HEK293T (cell line): Measurements from ENCODE around the gene TNIP3.

ENCODE experiments used
- BHLHE40 ChIP-seq: fragments of 450-650 bp; IDR thresholded peaks from 2 replicates; pipeline ENCODE4 v1.6.1; 2016; ENCODE audit warnings: mild to moderate bottlenecking, moderate library complexity, borderline replicate concordance
- CTBP1 ChIP-seq: fragments of 450-650 bp; IDR thresholded peaks from 2 replicates; pipeline ENCODE4 v1.6.1; 2016; ENCODE audit warnings: borderline replicate concordance
- ELF4 ChIP-seq: fragments of 450-650 bp; IDR thresholded peaks from 2 replicates; pipeline ENCODE4 v1.6.1; 2017; ENCODE audit warnings: antibody characterized with exemption
- FOXA1 ChIP-seq: fragments of 450-650 bp; IDR thresholded peaks from 2 replicates; pipeline ENCODE4 v1.6.1; 2016; ENCODE audit warnings: mild to moderate bottlenecking
- FOXM1 ChIP-seq: fragments of 450-650 bp; IDR thresholded peaks from 2 replicates; pipeline ENCODE4 v1.6.1; 2017; ENCODE audit warnings: mild to moderate bottlenecking, borderline replicate concordance
- HDGF ChIP-seq: fragments of 450-650 bp; IDR thresholded peaks from 2 replicates; pipeline ENCODE4 v1.6.1; 2017; ENCODE audit warnings: antibody characterized with exemption, borderline replicate concordance
- NFRKB ChIP-seq: fragments of 450-650 bp; IDR thresholded peaks from 2 replicates; pipeline ENCODE4 v1.6.1; 2016; ENCODE audit warnings: mild to moderate bottlenecking, moderate library complexity
- PKNOX1 ChIP-seq: fragments of 450-650 bp; IDR thresholded peaks from 2 replicates; pipeline ENCODE4 v1.6.1; 2016
- SP1 ChIP-seq: fragments of 450-650 bp; IDR thresholded peaks from 2 replicates; pipeline ENCODE4 v1.6.1; 2017
- SUZ12 ChIP-seq: fragments of 450-650 bp; IDR thresholded peaks from 2 replicates; pipeline ENCODE4 v1.6.1; 2016; ENCODE audit warnings: mild to moderate bottlenecking
- TARDBP ChIP-seq: fragments of 450-650 bp; IDR thresholded peaks from 2 replicates; pipeline ENCODE4 v1.6.1; 2016

- no peak for TF ChIP-seq FOXM1
- TF ChIP-seq SUZ12: no peak
- TF ChIP-seq BHLHE40: no peak
- TF ChIP-seq CTBP1: no peak
- no peak for TF ChIP-seq NFRKB
- no peak for TF ChIP-seq HDGF
- TF ChIP-seq FOXA1: no peak
- TF ChIP-seq ELF4: no peak
- TF ChIP-seq SP1: no peak
- TF ChIP-seq PKNOX1: no peak
- TF ChIP-seq TARDBP: no peak
Observed at GRCh38 chr4:121192480-121192879, 28.4 kb upstream of the TNIP3 start.
